Fibroblast of gingiva (primary cell): ENCODE data around the gene ITGB5.
"Not testable (repeated sequence)": the region's sequence is repeated elsewhere in the genome, so short reads cannot be mapped to it uniquely, and the experiment has no call there.

ENCODE experiments used
- DNase-seq: peaks from one replicate; pipeline ENCODE4 v3.0.0-alpha.2; 2011; ENCODE audit warnings: low read depth

ITGB5 gene

DNA sequence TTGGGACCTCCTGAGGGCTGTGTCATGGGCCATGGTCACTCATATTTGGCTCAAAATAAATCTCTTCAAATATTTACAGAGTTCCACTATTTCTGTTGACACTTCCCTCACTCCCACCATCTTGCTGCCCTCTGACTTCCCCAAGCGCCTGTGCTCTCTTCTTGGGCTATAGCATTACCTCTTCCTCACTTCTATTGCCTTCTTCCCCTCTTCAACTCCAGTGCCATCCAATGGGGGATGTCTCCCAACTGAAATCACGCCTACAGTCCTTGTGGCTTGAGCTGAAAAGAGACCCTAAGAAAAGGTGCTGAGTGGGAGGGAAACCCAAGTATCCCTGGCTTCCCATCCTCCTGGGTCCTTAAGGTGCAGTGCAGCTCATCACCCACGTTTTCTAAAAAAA lies 135.1 kb downstream of the ITGB5 start:
- DNase-seq = no peak

DNA sequence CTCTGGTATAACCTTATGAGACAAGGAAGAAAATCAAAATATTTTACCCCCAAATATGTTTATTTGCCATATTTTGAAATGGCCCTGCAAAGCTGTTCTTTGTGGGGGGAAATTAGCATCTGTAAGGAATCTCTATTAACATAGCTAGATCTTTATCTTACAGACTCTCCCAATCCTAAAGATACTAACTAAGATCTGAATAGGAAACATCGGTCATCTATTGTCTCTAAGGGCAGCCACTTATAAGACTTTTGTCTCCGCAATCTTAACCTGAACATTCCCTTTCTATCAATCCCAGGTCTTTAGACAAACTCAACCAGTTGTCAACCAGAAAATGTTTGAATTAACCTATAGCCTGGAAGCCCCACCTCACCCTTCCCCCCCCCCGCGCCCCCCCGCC lies 135.7 kb downstream of the ITGB5 start:
- no peak for DNase-seq

DNA sequence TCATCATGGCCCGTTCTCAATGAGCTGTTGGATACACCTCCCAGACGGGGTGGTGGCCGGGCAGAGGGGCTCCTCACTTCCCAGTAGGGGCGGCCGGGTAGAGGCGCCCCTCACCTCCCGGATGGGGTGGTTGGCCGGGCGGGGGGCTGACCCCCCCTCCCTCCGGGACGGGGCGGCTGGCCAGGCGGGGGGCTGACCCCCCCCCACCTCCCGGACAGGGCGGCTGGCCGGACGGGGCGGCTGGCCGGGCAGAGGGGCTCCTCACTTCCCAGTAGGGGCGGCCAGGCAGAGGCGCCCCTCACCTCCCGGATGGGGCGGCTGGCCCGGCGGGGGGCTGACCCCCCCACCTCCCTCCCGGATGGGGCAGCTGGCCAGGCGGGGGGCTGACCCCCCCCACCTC lies 137.3 kb downstream of the ITGB5 start:
- not testable (repeated sequence) for DNase-seq

DNA sequence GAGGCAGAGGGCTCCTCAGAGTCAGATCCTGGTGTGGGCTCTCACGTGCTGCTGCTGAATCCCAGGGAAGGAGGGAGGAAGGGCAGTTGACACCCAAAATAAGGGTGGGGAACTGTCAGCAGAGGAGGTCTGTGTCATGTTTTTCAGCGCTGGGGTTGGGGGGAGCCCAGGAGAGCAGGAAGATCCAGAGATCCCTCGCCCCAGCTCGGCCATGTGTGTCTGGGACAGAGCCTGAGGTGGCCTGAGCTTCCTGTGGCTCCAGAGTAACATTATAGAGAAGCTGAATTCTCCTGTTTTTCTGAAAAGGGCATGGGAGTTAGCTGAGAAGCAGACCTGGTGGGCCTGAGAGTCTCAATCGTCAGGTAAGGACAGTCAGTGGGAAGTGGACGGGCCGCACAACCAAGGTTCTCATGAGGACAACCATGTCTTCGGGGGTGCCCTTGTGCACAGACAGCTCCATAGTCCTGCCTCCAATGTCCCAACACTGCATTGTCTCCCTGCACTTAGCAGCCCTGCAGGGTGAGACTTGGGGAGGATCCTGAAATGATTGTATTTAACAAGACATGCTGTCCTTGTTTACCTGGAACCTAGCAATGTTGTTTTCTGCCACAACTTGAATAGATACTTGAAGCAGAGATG lies 138.5 kb downstream of the ITGB5 start:
- DNase-seq = no peak

DNA sequence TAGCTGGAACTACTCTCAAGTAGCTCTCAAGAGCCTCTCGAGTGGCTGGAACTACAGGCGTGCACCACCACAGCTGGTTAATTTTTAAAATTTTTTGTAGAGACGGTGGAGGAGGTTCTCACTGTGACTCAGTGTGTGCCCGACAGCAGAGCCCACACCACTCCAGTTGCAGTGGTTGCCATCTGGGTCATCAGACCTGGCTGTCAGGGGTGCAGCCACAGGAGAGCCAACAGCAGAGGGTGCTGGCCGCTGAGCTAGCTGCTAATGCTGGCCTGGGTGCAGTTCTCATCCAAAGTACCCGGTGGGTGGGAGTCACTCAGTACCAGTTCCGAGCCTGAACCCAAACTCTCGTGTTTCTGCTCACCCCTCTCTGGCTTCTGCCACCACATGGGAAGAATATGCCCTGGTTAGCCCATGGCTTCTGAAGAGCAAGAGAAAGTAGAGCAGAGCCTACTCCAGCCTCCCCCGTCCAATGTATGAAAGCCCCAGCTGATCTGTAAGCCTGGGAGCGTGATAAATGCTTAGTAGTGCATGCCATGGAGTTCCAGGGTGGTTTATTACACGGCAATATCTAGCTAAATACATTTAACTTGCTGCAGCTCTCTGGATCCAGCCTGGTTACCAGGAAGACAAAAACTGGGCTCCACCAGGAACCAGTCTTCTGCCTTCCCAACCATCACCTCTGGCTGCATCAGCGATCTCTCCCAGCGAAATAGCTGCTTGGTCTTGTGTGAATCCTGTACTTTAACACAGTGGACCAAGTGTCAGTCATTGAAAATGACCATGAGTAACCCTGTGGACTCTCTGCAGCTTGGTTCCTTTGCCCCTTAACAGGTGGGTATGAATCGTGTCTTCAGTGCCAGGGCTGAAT lies 139.8 kb downstream of the ITGB5 start:
- DNase-seq = no peak

DNA sequence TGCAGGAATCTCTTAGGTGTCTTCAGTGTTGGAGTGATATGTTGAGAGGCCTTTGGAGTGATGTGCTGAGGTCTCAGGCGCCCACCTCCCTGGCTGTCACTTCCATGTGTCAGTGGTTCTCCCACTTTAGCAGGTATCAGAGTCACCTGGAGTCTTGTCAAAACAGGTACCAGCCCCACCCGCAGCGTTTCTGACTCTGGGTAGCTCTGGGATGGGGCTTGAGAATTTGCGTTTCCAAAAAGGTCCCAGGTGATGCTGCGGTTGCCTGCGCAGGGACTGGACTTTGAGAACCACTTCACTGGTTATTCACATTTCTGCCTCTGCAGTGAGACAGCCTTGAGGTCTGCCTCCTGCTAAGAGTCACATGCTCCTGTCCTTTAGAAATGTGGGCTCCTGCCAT lies 141.4 kb downstream of the ITGB5 start:
- DNase-seq = no peak

DNA sequence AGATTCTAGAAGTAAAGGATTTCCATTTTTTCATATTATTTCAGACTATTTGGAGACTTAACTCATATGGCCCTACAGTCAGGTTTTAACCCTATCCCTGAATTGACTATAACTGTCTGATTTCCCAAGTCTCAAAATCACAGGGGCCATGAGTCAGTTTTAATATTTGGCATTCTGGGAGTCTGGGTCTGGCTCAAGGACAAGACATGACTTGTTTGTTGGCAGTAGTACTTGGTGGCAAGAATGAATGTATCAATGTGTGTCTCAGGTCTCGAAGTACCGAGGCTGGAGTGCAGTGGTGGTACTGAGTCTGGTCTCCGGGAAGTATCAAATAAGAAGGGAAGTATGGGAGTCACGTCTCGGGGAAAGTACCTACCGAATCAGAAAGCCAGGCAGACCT lies 146.1 kb downstream of the ITGB5 start:
- peak; percentile 50 for DNase-seq

DNA sequence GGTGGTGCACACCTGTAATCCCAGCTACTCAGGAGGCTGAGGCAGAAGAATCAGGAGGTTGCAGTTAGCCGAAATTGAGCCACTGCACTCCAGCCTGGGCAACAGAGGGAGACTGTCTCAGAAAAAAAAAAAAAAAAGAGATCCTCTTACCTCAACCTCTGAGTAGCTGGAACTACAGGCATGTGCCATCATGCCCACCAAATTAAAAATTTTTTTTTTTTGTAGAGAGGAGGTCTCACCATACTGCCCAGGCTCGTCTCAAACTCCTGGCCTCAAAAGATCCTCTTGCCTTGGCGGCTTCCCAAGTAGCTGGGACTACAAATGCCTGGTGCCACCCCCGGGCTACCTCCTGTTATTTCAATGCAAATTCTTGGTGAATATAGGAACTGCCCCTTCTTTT lies 155.4 kb downstream of the ITGB5 start:
- no peak for DNase-seq

DNA sequence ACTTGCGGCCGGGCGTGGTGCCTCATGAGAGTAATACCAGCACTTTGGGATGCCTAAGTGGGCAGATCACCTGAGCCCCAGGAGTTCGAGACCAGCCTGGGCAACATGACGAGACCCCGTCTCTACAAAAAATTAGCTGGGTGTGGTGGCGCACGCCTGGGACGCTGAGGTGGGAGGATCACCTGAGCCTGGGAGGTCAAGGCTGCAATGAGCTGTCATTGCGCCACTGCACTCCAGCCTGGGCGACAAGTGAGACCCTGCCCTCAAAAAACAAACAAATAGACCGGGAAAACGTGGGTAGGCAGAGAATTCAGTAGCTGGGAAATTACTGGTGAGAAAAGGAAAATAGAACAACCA lies 156.2 kb downstream of the ITGB5 start:
- no peak for DNase-seq

DNA sequence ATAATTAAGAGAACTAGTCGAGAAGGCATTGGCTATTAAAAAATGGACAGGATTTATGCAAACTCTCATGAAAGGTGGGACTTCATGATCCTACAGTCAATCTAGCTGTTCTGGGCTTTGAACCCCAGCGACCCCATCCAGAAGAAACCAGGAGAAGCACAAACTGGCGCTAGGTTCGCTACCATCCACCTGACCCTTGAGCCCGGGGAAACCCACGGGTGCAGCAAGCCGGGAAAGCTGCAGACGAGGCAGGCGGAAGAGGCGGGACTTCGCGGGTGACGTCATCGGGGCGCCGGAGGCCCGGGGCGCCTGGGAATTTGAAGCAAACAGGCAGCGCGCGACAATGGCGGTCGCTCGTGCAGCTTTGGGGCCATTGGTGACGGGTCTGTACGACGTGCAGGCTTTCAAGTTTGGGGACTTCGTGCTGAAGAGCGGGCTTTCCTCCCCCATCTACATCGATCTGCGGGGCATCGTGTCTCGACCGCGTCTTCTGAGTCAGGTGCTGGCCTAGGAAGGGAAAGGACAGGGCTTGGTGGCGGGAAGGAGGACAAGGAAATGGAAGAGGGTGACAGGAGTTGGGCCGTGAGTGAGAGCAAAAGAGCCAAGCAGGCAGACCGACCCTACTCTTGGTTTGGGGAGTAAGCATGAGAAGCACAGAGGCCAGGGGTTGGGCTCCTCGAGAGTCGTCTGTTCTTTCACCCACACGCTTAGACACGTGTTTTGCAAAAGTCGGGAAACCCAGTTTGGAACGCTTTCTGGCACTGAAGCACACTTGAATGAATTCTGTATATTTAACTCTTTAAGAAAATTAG lies 156.8 kb downstream of the ITGB5 start, which contains the start of gene UMPS:
Gene UMPS, plus strand, starts transcription at position 324 of the 812 bp plus-strand sequence. Its CDS starts 20 bp downstream, at position 344.
- peak; percentile 72 for DNase-seq

DNA sequence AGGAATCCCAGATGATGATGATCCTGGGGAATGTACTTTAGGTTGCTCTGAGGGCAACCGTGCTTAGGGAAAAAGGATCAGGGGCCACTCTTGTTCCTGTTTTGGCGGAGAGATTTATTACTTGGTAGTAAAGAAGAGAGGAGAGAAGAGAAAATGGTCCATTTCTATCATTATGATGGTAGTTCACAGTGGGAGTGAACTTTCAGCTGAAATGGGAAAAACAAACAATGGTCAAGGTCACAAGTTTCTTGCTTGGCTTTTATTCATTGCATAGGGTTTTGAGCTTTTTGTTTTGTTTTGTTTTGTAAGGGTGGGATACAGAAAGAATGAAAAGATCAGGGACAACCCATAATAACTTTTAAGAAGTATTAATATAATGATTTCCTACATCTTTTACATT lies 164.6 kb downstream of the ITGB5 start:
- DNase-seq = no peak

DNA sequence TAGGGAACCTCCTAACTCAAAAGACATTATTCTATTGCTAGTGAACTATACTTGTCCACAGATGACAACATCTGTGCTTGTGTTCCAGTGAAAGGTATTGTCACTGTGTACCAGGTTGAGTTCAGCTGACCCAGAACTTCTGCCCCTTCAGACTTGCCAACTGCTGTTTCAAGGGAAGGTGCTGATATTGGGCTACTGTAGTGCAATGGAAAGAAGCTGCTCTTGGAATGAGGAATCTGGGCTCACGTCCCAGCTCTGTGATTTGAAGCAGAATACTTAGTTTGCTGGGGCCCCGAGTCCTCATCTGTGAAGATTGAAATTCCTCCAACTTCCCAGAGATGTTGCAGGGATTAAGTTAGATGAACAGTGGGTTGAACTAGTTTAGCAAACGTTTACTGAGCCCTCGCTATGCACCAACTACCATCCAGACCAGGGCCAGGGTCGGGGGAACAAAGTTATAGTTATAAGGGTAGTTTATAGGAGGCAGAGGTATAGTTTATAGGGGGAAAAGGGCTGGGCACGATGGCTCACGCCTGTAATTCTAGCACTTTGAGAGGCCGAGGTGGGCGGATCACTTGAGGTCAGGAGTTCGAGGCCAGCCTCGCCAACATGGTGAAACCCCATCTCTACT lies 172.8 kb downstream of the ITGB5 start:
- peak; percentile 27 for DNase-seq
